ENCODE measurements around the gene LYSMD4.

The LYSMD4 gene

DNA sequence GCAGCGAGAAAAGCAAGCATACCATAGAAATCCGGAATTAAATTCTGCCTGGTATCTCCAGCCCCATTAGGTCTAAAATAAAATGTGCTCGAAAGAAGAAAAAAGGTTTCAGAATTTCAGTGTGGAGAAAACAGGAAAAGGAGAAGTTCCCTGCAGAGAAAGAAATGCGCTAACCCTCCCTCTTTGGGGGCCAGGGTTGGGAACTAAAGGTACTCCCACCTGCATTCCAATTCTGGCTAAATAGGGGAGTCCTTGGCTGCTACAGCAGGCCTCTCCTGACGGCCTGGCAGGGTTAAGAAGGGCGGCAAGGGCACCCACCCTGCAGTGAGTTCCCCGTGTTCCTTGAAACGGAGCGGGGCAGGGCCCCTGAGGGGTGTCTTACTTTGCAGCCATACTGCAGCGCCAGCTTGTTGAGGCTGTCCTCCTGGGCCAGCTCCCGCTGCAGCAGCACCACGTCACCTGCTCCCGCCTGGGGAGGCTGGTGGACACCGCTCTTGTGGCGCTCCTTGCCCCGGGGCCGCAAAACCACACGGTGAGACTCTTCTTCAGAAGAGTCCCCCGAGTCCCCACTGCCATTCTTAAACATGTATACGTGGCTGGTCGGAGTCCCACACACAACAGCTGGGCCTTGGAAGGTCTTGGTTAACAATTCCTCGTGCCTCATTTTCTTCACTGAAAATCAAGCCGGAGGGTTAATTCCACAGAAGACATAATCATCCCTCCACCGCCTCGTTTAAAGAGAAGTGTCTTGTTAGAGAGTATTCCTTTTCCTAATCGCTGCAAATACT lies 1.7 kb downstream of the LYSMD4 start:
- DNase-seq: no peak

GRCh38 chr15:99729920-99730319 lies 3.3 kb downstream of the LYSMD4 start:
- peak; percentile 54 for DNase-seq

GRCh38 chr15:99729327-99729726 lies 3.9 kb downstream of the LYSMD4 start:
- DNase-seq: no peak

DNA sequence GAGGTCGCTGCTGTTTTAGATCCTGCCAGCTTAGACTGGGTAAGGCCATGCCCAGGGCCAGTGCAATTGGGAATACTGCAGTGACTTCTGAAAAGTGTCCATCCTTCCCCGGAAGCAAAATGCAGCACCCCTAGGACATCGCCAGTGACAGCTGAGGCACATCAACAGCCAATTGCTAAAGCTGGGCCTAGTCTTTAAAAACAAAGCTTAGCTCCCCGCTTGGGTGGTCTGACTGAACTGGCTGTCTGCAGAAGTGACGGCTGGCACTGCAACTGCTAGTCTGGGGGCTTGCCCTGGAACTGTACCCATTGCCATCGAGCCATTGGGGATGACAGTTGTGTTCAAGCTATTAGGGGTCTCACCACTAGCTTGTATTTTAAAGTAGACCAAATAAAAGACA lies 4.3 kb downstream of the LYSMD4 start:
- DNase-seq: no peak

DNA sequence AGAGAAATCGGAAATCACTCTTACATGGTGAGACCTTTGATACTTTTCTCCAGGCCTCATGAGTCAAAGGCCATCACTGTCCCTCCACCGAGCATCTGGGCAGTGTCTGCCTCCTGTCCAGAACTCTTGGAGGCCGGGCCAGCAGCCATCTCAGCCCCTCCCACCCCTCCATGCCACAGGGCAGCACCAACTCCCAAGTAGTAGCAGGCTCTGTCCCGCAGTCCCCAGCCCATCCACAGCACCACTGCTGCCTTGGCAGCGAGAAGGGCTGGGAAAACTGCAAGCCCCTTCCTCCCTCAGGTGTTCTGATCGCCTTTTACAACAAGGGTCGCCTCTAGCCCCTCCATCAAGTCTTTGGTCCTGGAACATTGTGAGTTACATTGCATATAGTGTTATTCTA lies 5.5 kb downstream of the LYSMD4 start:
- no peak for DNase-seq

GRCh38 chr15:99727330-99727729 lies 5.9 kb downstream of the LYSMD4 start:
- DNase-seq: no peak

GRCh38 chr15:99726333-99726732 lies 6.9 kb downstream of the LYSMD4 start:
- no peak for DNase-seq

GRCh38 chr15:99722406-99722805 lies 10.8 kb downstream of the LYSMD4 start:
- no peak for DNase-seq

DNA sequence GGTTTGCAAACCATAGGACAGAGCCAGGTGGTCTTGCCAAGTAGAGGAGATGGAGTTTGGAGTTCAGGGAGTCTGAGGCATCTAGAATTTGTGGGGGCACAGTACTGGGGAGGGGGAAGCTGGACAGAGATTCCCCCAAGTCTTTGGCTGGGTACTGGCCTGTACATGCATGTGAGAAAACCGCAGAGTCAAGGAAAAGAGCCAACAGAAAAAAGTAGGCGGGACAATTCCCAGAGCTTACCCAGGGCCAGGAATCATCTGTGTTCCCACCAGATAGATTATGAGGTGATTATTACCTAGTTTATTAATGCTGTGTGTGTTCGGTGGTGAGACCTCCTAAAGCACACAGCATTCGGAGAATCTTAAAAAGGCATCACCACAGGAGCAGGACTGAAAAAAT lies 11.3 kb downstream of the LYSMD4 start:
- no peak for DNase-seq

- DNase-seq: no peak
Observed at GRCh38 chr15:99721104-99721778, 12.0 kb downstream of the LYSMD4 start.

- no peak for DNase-seq
Observed at GRCh38 chr15:99720533-99720932, 12.7 kb downstream of the LYSMD4 start.

DNA sequence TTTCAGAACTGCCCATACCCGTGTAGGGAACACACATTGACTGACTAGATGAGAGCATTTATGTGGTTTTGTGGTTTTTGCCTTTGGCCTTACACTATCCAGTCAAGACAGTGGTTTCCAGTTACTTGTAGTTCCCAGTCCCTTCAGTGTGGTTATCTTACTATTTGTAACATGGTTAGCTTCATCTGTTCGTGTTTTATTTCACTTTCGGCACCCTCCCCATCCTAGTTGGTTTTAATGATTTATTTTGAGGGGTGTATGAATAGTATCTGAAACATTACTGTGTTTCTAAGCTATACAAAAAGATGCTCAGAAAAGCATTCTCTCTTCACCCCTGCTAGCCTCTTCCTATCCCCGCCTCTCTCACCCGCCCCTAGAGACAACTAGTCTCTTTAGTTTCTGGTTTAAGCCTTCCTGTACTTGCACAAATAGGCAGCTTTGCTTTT lies 14.1 kb downstream of the LYSMD4 start:
- DNase-seq: peak; percentile 47

GRCh38 chr15:99718421-99718820 lies 14.8 kb downstream of the LYSMD4 start:
- DNase-seq: no peak

DNA sequence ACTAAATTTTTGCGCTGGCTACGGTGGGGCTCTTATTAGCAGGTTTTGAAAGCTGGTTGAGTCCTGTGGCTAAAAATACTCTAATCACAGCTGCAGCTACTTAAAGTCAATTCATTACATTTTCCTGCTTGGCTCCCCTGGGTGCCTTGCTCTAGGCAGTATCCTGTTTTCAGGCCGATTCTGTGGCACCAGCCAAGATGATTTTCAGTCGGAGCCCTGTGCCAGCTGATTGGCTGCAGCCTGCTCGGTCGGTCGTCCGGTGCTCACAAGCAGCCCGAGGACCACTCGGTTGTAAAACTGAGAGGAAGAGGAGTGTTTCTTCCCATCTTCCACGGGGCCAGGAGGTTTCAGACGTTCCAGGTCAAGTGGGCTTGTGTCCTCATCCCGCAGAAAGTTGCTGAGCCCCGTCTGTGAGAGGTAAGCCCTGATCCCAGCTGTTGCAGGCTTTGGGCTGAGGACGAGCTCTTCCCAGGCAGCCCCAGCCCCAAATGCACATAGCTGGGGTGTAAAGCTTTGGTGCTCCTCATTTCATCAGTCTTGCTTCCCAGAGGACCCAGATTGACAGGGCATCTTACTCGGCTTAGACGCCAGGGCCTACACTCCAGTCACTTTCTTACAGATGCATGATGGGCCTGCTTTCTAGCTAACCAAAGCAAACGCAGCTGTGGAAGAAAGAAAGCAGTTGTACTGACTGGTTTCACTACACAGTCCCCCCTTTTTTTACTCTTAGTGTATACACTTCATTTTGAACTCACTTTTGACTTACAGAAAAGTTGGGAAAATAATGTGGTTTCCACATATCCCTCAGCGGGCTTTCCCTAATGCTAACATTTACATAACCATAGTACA lies 15.9 kb downstream of the LYSMD4 start:
- DNase-seq: no peak

GRCh38 chr15:99716540-99717095 lies 16.6 kb downstream of the LYSMD4 start:
- DNase-seq: no peak

- DNase-seq: no peak
Observed at GRCh38 chr15:99712415-99712814, 20.8 kb downstream of the LYSMD4 start.

GRCh38 chr15:99711625-99712024 lies 21.6 kb downstream of the LYSMD4 start:
- DNase-seq: no peak

GRCh38 chr15:99709243-99709986 lies 23.8 kb downstream of the LYSMD4 start:
- DNase-seq: no peak

- peak; percentile 94 for DNase-seq
Observed at GRCh38 chr15:99708563-99708962, 24.7 kb downstream of the LYSMD4 start.

GRCh38 chr15:99707473-99708270 lies 25.6 kb downstream of the LYSMD4 start:
- DNase-seq: peak; percentile 40

All from fibroblast of skin of back (primary cell).